ENCODE data around the gene DYNLT5.
"Not testable (repeated sequence)": the region's sequence is repeated elsewhere in the genome, so short reads cannot be mapped to it uniquely, and the experiment has no call there.

Gene DYNLT5

DNA sequence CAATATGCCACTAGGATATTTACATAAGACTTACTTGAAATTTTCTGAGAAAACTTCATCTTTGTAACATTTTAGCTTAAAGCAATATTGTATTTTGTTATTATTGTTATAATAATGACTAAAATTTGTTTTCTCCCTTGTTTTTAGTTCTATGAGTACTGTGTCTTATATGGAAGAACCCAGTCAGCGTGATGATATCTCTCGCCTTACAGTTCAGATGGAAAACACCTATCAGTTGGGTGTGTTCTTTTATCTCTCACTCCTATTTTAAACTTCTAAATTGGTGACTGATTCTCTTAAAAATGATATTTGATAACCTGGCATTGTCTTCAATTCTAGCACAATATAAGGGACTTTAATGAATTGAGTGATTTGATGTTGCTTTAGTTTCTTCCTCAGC, 18.0 kb downstream of the DYNLT5 start:
- Histone ChIP-seq H3K36me3 (ENCODE audit: control insufficient read depth in 2 of 2, insufficient read depth in 2 of 2, low read length in 2 of 2) (no peaks in the 10 kb centered on the region), H3K9me3 (ENCODE audit: control insufficient read depth in 2 of 2, low read length in 2 of 2) (no peaks in the 10 kb centered on the region), H3K27me3 (ENCODE audit: control insufficient read depth in 1 of 2, insufficient read depth in 2 of 2, low read length in 2 of 2) (no peaks in the 10 kb centered on the region), H3K27ac (ENCODE audit: low read length) (no peak overlapping the region), H3K4me1 (ENCODE audit: control insufficient read depth, insufficient read depth, low read length) (no peaks in the 10 kb centered on the region), H3K4me3 (ENCODE audit: low read length in 2 of 2) (no peak overlapping the region), H3K9ac (ENCODE audit: low read length in 2 of 2) (no peak overlapping the region)

DNA sequence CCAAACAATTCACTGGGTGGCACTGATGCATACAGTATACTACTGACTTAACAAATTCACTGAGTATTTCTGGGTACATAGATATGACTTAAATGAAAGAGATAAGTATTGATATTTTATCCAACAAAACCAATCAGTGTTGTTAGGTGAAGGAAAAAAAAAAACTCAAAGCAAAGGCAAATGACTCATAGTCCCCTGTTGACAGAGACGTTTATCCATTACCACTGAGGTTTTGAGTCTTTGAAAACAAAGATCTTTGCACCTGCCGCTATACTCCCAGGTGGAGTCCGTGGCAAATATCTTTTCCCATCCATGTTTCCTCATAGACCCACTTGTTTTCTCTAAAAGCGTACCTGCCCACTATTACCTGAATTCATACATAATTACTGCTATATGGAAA, 18.4 kb downstream of the DYNLT5 start:
- no peaks in the 10 kb centered on the region for H3K4me1 ChIP-seq (ENCODE audit: control insufficient read depth, insufficient read depth, low read length)
- no peak overlapping the region for H3K4me3 ChIP-seq (ENCODE audit: low read length in 2 of 2)
- no peak overlapping the region for H3K9ac ChIP-seq (ENCODE audit: low read length in 2 of 2)
- no peaks in the 10 kb centered on the region for H3K36me3 ChIP-seq (ENCODE audit: control insufficient read depth in 2 of 2, insufficient read depth in 2 of 2, low read length in 2 of 2)
- no peak overlapping the region for H3K27ac ChIP-seq (ENCODE audit: low read length)
- no peaks in the 10 kb centered on the region for H3K9me3 ChIP-seq (ENCODE audit: control insufficient read depth in 2 of 2, low read length in 2 of 2)
- no peaks in the 10 kb centered on the region for H3K27me3 ChIP-seq (ENCODE audit: control insufficient read depth in 1 of 2, insufficient read depth in 2 of 2, low read length in 2 of 2)

DNA sequence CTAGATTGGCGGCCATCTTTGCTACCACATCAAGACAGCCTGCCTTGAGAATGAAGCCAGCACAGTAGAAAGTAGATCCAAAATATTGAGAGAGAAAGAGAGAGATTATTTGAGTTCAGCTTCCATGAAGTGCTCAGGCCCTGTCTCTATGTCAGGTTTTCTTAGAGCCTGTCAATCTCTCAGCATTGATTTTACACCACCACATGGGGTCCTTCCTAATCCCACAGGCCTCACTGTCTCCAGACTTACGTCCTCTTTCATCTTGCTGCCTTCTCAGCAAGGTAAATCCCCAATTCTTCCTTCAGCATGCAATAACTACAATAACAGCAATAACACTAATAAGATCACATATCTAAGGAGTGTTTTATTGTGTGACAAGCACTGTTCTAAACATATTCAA, 21.0 kb downstream of the DYNLT5 start:
- no peaks in the 10 kb centered on the region for H3K27me3 ChIP-seq (ENCODE audit: control insufficient read depth in 1 of 2, insufficient read depth in 2 of 2, low read length in 2 of 2)
- H3K36me3 ChIP-seq (ENCODE audit: control insufficient read depth in 2 of 2, insufficient read depth in 2 of 2, low read length in 2 of 2), result no peaks in the 10 kb centered on the region
- H3K4me3 ChIP-seq (ENCODE audit: low read length in 2 of 2), result no peak overlapping the region
- no peak overlapping the region for H3K9ac ChIP-seq (ENCODE audit: low read length in 2 of 2)
- H3K4me1 ChIP-seq (ENCODE audit: control insufficient read depth, insufficient read depth, low read length), result no peaks in the 10 kb centered on the region
- no peaks in the 10 kb centered on the region for H3K9me3 ChIP-seq (ENCODE audit: control insufficient read depth in 2 of 2, low read length in 2 of 2)
- no peak overlapping the region for H3K27ac ChIP-seq (ENCODE audit: low read length)

DNA sequence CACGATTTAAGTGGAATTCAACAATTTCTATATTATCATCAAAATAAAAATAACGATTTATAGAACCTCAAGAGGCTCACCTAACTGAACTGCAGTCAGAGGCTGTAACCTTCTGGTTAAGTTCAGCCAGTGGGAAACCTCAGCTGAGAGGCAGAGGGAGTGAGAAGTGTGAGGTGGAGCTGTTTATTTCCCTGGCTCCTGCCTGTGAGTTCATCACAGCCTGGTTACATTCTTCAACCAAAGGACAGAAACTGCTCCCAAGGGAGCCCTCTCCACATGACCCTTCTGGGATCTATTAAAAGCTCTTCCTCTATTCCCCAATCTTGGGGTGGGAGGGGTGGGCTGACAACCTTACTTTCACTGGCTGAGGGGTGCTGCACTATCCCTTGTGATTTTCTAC, 22.2 kb downstream of the DYNLT5 start:
- H3K4me3 ChIP-seq (ENCODE audit: low read length in 2 of 2), result no peak overlapping the region
- H3K27me3 ChIP-seq (ENCODE audit: control insufficient read depth in 1 of 2, insufficient read depth in 2 of 2, low read length in 2 of 2), result no peaks in the 10 kb centered on the region
- H3K36me3 ChIP-seq (ENCODE audit: control insufficient read depth in 2 of 2, insufficient read depth in 2 of 2, low read length in 2 of 2), result no peaks in the 10 kb centered on the region
- no peak overlapping the region for H3K9ac ChIP-seq (ENCODE audit: low read length in 2 of 2)
- H3K9me3 ChIP-seq (ENCODE audit: control insufficient read depth in 2 of 2, low read length in 2 of 2), result no peaks in the 10 kb centered on the region
- no peaks in the 10 kb centered on the region for H3K4me1 ChIP-seq (ENCODE audit: control insufficient read depth, insufficient read depth, low read length)
- no peak overlapping the region for H3K27ac ChIP-seq (ENCODE audit: low read length)

DNA sequence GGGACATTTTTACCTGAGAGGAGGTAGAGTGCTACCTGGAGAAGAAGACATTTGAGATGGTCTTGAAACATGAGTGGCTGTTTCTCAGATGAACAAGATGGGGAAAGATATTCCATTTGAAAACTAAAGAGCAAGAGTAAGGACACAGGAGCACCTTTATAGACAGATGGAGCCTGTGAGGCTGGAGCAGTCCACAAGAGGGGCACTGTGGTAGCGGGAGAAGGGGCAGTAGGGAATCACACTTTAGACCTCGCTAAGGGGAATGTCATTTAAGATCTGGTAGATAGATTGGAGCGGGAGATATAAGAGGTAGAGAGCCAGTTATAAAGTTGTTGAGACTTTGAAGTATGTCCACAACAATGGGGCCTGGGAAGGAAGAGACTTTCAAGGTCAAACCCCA, 23.4 kb downstream of the DYNLT5 start:
- Histone ChIP-seq H3K4me1 (ENCODE audit: control insufficient read depth, insufficient read depth, low read length) (no peaks in the 10 kb centered on the region), H3K27me3 (ENCODE audit: control insufficient read depth in 1 of 2, insufficient read depth in 2 of 2, low read length in 2 of 2) (no peaks in the 10 kb centered on the region), H3K27ac (ENCODE audit: low read length) (no peak overlapping the region), H3K4me3 (ENCODE audit: low read length in 2 of 2) (no peak overlapping the region), H3K9me3 (ENCODE audit: control insufficient read depth in 2 of 2, low read length in 2 of 2) (no peaks in the 10 kb centered on the region), H3K36me3 (ENCODE audit: control insufficient read depth in 2 of 2, insufficient read depth in 2 of 2, low read length in 2 of 2) (no peaks in the 10 kb centered on the region), H3K9ac (ENCODE audit: low read length in 2 of 2) (no peak overlapping the region)

DNA sequence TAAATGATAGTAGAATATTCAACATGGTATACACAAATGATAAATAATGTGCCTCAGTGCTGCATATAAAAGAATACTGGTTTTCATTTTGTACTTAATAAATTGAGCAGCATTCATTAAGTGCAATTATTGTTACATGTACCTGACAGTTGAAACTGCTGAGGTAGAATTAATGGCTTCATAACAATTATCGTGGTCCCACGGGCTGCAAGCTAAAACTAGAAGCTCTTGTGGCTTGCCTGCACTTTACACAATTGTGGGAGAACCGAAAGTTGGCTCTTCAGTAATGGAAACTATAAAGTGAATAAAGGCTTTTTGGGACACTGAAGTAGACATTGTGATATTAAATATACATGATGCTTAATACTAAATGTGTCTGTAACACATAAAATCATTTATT, 25.6 kb downstream of the DYNLT5 start:
- Histone ChIP-seq H3K27me3 (ENCODE audit: control insufficient read depth in 1 of 2, insufficient read depth in 2 of 2, low read length in 2 of 2) (no peaks in the 10 kb centered on the region), H3K9ac (ENCODE audit: low read length in 2 of 2) (no peak overlapping the region), H3K27ac (ENCODE audit: low read length) (no peak overlapping the region), H3K9me3 (ENCODE audit: control insufficient read depth in 2 of 2, low read length in 2 of 2) (no peaks in the 10 kb centered on the region), H3K4me3 (ENCODE audit: low read length in 2 of 2) (no peak overlapping the region), H3K36me3 (ENCODE audit: control insufficient read depth in 2 of 2, insufficient read depth in 2 of 2, low read length in 2 of 2) (no peaks in the 10 kb centered on the region), H3K4me1 (ENCODE audit: control insufficient read depth, insufficient read depth, low read length) (no peaks in the 10 kb centered on the region)

DNA sequence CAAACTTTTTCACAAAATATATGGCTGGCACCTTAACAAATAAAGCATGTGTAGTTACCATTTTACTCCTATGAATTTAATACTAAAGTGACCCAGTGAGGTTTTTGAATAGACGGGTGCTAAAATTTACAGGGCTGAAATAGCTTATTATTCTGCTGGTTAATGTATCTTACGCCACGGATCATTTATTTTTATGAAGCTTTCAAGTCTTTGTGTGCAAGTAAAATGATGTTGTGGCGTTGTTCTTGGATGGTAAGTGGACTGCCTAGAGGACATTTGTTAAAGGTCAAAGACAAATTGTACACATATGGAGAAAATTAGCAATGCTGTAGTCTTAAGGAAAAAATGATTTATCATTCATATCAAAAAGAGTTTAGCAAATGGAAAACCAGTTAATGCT, 26.0 kb downstream of the DYNLT5 start:
- no peak overlapping the region for H3K27ac ChIP-seq (ENCODE audit: low read length)
- H3K9ac ChIP-seq (ENCODE audit: low read length in 2 of 2), result no peak overlapping the region
- no peaks in the 10 kb centered on the region for H3K9me3 ChIP-seq (ENCODE audit: control insufficient read depth in 2 of 2, low read length in 2 of 2)
- H3K4me1 ChIP-seq (ENCODE audit: control insufficient read depth, insufficient read depth, low read length), result no peaks in the 10 kb centered on the region
- no peaks in the 10 kb centered on the region for H3K36me3 ChIP-seq (ENCODE audit: control insufficient read depth in 2 of 2, insufficient read depth in 2 of 2, low read length in 2 of 2)
- no peaks in the 10 kb centered on the region for H3K27me3 ChIP-seq (ENCODE audit: control insufficient read depth in 1 of 2, insufficient read depth in 2 of 2, low read length in 2 of 2)
- no peak overlapping the region for H3K4me3 ChIP-seq (ENCODE audit: low read length in 2 of 2)

DNA sequence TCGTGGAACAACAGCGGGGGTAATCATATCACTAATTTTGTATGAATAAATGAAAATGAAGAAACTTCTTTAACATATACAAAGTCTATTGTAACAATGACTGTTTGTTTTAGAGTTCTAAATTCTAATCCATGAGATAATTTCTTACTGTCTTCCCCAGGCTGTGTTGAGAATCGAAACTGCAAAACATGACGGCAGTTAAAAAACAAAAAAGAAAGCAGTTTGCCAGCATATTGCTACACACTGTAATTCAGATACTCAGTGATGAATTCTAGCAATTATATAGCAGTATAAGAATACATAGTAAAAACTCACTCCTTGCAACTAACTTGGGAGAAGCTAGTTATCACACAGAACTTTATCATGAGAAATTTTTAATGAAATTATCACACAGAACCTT, 26.7 kb downstream of the DYNLT5 start:
- Histone ChIP-seq H3K9me3 (ENCODE audit: control insufficient read depth in 2 of 2, low read length in 2 of 2) (no peaks in the 10 kb centered on the region), H3K4me1 (ENCODE audit: control insufficient read depth, insufficient read depth, low read length) (no peaks in the 10 kb centered on the region), H3K27me3 (ENCODE audit: control insufficient read depth in 1 of 2, insufficient read depth in 2 of 2, low read length in 2 of 2) (no peaks in the 10 kb centered on the region), H3K27ac (ENCODE audit: low read length) (no peak overlapping the region), H3K4me3 (ENCODE audit: low read length in 2 of 2) (no peak overlapping the region), H3K36me3 (ENCODE audit: control insufficient read depth in 2 of 2, insufficient read depth in 2 of 2, low read length in 2 of 2) (no peaks in the 10 kb centered on the region), H3K9ac (ENCODE audit: low read length in 2 of 2) (no peak overlapping the region)

DNA sequence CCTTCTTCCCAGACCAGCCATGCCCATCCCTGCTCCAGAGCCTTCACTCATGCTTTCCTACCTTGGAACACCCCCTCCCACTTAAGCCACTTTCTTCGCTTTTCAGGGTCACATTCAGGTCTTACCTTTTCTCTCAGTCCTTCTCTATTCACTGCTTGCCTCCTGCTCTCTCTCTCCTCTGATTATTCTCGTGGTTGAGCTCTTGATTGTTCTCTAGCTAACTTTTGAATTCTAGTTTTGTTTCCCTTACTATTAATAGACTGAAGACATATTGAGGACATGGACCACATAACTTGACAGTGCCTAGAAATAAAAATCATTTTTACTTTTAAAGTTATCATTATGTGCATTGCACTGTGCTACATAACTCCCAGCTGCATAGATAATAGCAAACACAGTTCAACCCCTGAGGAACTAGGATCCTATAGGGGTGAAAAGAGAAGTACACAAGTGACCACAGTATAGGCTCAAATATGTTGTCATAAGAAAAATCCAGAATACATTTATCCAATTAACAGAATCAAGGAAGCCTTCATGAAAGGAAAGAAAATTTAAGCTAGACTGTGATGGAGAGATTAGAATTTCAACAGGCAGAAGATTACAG, 27.3 kb downstream of the DYNLT5 start:
- no peaks in the 10 kb centered on the region for H3K27me3 ChIP-seq (ENCODE audit: control insufficient read depth in 1 of 2, insufficient read depth in 2 of 2, low read length in 2 of 2)
- no peaks in the 10 kb centered on the region for H3K4me1 ChIP-seq (ENCODE audit: control insufficient read depth, insufficient read depth, low read length)
- no peaks in the 10 kb centered on the region for H3K36me3 ChIP-seq (ENCODE audit: control insufficient read depth in 2 of 2, insufficient read depth in 2 of 2, low read length in 2 of 2)
- no peak overlapping the region for H3K9ac ChIP-seq (ENCODE audit: low read length in 2 of 2)
- no peak overlapping the region for H3K27ac ChIP-seq (ENCODE audit: low read length)
- no peaks in the 10 kb centered on the region for H3K9me3 ChIP-seq (ENCODE audit: control insufficient read depth in 2 of 2, low read length in 2 of 2)
- no peak overlapping the region for H3K4me3 ChIP-seq (ENCODE audit: low read length in 2 of 2)

DNA sequence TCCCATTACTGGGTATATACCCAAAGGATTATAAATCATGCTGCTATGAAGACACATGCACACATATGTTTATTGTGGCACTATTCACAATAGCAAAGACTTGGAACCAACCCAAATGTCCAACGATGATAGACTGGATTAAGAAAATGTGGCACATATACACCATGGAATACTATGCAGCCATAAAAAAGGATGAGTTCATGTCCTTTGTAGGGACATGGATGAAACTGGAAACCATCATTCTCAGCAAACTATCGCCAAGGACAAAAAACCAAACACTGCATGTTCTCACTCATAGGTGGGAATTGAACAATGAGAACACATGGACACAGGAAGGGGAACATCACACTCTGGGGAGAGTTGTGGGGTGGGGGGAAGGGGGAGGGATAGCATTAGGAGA, 33.5 kb downstream of the DYNLT5 start:
- H3K27ac ChIP-seq (ENCODE audit: low read length); H3K36me3 ChIP-seq (ENCODE audit: control insufficient read depth in 2 of 2, insufficient read depth in 2 of 2, low read length in 2 of 2); H3K4me1 ChIP-seq (ENCODE audit: control insufficient read depth, insufficient read depth, low read length); H3K9ac ChIP-seq (ENCODE audit: low read length in 2 of 2); H3K9me3 ChIP-seq (ENCODE audit: control insufficient read depth in 2 of 2, low read length in 2 of 2); H3K27me3 ChIP-seq (ENCODE audit: control insufficient read depth in 1 of 2, insufficient read depth in 2 of 2, low read length in 2 of 2); H3K4me3 ChIP-seq (ENCODE audit: low read length in 2 of 2): not testable (repeated sequence)

DNA sequence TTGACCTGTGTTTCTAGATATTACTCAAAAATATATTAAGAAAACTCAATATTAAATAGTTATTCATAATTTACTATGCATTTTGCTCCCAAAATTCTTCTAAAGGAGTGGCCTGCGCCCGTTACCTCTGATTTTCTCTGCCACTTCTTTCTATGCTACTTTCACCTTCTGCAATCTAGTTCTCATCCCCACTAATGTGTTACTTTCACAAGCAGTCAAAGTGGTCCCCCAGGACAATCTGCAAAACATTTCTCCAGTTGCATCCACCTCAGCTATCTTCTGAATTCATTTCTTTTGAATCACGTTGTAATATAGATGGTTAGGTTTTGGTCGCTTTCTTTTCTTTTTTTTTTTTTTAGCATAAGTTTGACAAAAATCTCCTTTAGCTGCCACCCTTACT, 35.4 kb downstream of the DYNLT5 start:
- Histone ChIP-seq H3K36me3 (ENCODE audit: control insufficient read depth in 2 of 2, insufficient read depth in 2 of 2, low read length in 2 of 2) (no peaks in the 10 kb centered on the region), H3K27me3 (ENCODE audit: control insufficient read depth in 1 of 2, insufficient read depth in 2 of 2, low read length in 2 of 2) (no peaks in the 10 kb centered on the region), H3K9ac (ENCODE audit: low read length in 2 of 2) (no peak overlapping the region), H3K27ac (ENCODE audit: low read length) (no peak overlapping the region), H3K9me3 (ENCODE audit: control insufficient read depth in 2 of 2, low read length in 2 of 2) (no peaks in the 10 kb centered on the region), H3K4me1 (ENCODE audit: control insufficient read depth, insufficient read depth, low read length) (no peaks in the 10 kb centered on the region), H3K4me3 (ENCODE audit: low read length in 2 of 2) (no peak overlapping the region)

All from stomach smooth muscle (tissue), 2 donors.